ENCODE results near the gene COL20A1.

The COL20A1 gene

GRCh38 chr20:63306673-63307537 lies 13.9 kb downstream of the COL20A1 start:
- no peak for DNase-seq (ENCODE audit: low read depth in 2 of 3, low spot score in 2 of 3)

- DNase-seq (ENCODE audit: low read depth in 2 of 3, low spot score in 2 of 3): no peak
Measured at GRCh38 chr20:63307538-63308217, 14.7 kb downstream of the COL20A1 start.

DNA sequence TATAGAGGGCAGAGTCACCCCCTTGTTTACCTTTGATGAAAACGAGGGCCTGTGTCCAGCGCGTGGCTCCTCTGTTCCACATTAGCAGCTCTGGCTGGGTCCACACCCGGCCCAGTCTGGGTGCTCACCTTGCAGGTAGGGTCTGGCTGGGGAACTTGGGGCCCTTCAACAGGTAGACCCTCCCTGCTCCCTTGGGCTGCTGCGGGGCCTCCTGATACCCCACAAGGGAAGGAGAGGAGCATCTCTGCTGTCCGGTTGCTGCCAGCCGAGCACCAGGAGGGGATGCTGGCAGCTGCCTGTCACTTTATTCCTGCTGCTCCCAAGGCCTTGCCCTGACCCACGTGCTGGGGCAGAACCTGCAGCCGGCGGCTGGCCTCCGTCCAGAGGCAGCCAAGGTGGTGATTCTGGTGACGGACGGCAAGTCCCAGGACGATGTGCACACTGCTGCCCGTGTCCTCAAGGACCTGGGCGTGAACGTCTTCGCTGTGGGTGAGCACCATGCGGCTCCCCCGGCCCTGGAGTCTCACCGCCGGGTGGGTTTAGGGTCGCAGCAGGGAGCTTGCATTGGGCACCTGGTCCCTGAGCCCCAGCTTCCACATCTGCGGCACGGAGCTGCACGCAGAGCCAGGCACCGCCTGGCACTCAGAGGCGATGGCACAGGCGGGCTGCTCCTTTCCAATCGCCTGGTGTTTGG lies 15.4 kb downstream of the COL20A1 start:
- DNase-seq (ENCODE audit: low read depth in 2 of 3, low spot score in 2 of 3): no peak

GRCh38 chr20:63309261-63310071 lies 16.5 kb downstream of the COL20A1 start:
- DNase-seq (ENCODE audit: low read depth in 2 of 3, low spot score in 2 of 3): peak in 1 of 3 experiments; percentile 14

- no peak for DNase-seq (ENCODE audit: low read depth in 2 of 3, low spot score in 2 of 3)
Measured at GRCh38 chr20:63310265-63310991, 17.4 kb downstream of the COL20A1 start.

DNA sequence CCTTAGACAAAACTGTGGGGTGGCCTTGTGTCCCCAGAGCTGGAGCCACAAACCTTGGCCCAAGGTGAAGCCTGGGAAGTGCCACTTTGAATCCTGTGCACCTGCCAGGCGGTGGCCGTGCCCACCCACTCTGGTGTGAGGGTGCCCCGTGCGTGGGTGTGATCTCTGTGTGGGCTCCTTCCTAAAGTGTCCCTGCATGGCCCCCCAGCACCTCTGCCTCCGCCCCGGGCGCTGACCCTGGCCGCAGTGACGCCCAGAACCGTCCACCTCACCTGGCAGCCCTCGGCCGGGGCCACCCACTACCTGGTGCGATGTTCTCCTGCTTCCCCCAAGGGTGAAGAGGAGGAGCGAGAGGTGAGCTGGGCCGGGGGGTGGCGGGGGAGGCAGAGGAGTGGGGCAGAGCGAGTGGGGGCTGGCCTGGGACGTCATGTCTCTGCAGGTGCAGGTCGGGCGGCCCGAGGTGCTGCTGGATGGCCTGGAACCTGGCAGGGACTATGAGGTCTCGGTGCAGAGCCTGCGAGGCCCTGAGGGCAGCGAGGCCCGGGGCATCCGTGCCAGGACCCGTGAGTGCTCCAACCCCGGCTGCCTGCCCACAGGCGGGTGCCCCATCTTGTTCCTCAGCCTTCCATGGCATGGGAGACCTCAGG lies 18.3 kb downstream of the COL20A1 start:
- no peak for DNase-seq (ENCODE audit: low read depth in 2 of 3, low spot score in 2 of 3)

DNA sequence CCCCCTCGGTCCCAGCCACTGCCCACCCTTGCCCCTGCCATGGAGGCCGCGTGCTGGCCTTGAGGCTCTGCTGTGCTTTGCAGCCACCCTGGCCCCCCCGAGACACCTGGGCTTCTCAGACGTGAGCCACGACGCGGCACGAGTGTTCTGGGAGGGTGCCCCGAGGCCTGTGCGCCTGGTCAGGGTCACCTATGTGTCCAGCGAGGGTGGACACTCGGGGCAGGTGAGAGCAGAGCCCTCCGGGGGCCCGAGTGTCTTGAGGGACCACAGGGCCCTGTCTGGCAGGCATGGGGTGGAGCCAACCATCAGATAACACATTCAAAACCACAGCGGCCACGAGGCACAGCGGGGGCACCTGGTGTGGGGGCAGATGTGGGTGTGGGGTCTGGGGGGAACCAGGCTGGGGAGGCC lies 18.9 kb downstream of the COL20A1 start:
- DNase-seq (ENCODE audit: low read depth in 2 of 3, low spot score in 2 of 3): no peak

DNA sequence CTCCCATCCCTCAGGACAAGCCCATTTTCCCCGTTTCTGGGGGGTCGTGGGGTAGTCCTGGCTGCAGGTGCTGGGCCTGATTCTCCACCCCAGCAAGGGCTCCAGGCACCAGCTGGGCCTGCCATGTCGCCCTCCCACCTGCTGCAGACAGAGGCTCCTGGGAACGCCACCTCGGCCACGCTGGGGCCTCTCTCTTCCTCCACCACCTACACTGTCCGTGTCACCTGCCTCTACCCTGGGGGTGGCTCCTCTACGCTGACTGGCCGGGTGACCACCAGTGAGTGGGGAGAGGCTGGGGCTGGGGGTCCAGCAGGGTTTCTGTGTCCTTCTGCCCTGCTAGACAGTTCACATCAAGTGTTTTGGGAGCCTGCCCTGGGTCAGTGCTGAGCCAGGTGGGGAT lies 19.3 kb downstream of the COL20A1 start:
- DNase-seq (ENCODE audit: low read depth in 2 of 3, low spot score in 2 of 3): no peak

- DNase-seq (ENCODE audit: low read depth in 2 of 3, low spot score in 2 of 3): no peak
Measured at GRCh38 chr20:63312690-63313348, 19.8 kb downstream of the COL20A1 start.

DNA sequence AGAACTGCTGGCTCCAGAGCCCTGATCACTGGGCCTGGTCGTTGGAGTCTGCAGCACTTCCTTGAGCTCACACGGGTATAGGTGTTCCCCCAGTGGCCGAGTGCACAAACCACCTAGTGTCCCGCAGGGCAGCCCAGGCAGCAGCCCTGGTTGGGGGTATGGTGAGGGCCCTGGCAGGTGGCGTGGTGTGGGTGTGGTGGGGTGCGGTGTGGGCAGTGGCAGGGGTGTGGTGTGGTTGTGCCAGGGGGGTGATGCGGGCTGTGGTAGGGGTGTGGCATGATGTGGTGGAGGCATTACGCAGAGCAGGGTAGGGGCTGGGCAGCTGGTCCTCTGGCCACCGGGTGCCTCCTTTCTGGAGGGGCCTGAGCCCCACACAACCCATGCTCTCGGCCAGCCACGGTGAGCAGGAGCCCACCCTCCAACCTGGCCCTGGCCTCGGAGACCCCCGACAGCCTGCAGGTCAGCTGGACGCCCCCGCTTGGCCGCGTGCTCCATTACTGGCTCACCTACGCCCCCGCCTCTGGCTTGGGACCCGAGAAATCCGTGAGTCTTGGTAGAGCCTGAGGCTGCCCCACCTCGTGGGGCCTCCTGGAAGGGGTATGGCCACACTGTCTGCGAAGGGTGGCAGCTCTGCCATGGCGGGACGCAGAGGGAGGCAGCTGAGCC lies 20.5 kb downstream of the COL20A1 start:
- no peak for DNase-seq (ENCODE audit: low read depth in 2 of 3, low spot score in 2 of 3)

- DNase-seq (ENCODE audit: low read depth in 2 of 3, low spot score in 2 of 3): no peak
Measured at GRCh38 chr20:63314015-63314471, 21.1 kb downstream of the COL20A1 start.

DNA sequence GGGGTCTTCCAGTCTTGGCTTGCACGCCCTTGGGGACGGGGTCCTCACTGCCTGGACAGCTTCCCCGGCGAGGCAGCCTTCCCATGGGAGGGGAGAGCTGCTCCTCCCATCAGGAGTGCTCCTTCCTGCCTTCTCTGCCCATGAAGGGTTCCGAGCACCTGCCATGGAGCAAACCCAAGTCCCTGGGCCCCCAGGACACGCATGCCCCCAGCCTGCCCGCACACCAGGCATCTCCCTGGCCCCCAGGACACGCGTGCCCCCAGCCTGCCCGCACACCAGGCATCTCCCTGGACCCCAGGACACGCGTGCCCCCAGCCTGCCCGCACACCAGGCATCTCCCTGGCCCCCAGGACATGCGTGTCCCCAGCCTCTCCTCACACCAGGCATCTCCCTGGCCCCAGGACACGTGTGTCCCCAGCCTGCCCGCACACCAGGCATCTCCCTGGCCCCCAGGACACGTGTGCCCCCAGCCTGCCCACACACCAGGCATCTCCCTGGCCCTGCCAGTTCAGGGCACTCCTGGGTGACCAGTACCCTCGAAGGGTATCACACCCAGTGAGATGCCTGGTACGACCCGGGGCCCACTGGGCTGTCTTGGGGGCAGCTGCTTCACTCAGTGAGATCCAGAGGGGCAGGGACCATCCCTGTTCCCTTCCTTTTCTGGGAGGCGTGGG lies 21.7 kb downstream of the COL20A1 start:
- DNase-seq (ENCODE audit: low read depth in 2 of 3, low spot score in 2 of 3): no peak

DNA sequence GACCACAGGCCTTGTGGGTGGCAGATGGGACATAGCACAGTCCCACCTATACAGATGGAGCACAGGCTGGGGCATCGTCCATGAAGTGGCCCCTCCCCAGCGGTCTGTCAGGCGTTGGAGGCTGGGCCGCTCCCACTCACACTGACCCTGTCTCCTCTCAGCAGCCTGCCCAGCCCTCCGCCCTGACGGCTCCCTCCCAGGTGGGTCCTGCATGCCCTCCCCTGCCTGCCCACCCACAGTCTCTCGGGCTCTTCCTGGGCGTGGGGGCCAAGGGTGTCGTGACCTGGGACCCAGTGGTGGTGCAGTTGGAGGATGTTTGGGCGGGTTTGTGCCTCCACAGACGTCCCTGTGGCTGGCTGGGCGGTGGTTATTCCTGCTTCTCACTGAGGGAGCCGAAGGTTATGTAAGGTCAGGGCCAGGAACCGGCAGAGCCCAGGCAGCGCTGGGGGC lies 22.3 kb downstream of the COL20A1 start:
- no peak for DNase-seq (ENCODE audit: low read depth in 2 of 3, low spot score in 2 of 3)

DNA sequence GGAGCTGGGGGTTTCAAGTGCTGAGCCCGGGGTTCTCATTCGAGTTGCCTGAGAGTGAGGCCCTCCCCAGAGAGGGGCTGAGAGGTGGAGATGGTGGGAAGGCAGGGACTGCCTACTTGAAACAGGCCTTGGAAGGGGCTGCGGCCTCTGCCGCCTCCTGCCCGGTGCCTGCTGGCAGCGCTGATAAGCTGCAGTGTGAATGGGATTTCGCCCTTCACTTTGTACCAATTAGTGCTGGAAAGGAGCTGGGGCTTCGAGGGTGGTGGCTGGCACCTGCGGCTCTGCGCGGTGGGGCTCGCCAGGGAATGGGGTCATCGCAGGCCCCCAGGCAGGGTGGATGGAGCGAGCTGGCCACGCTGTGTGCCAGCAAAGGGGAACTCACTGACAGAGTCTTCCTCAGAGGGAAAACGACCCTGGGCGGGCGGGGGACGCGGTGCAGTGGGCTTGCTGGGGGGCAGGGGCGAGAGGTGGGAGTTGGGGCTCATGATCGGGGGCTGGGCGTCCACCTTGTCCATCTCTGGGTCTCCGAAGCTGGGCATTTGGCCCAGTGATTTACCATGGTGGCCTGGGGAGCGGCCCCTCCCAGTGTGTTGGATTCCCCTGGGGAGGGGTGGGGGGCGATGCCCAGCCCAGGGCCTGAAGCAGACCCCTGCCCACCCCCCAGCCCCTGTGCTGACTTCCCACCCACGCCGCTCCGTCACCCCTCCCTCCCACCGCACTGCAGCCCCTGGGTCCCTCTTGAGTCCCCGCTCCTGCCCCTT lies 22.9 kb downstream of the COL20A1 start:
- no peak for DNase-seq (ENCODE audit: low read depth in 2 of 3, low spot score in 2 of 3)

DNA sequence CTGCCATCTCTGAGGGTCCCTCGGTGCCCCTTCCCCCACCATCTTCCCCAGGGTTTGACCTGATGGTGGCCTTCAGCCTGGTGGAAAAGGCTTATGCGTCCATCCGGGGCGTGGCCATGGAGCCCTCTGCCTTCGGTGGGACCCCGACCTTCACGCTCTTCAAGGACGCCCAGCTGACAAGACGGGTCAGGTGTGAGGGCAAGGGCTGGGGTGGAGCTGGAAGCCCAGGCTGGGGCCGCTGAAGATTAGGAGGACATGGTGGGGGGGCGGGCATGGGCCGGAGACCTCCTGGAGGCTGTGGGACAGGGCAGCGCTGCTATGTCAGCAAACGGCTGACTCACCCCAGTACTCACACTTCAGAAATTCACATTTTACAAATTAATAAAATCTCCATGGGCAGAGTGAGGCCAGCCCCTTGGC lies 23.5 kb downstream of the COL20A1 start:
- DNase-seq (ENCODE audit: low read depth in 2 of 3, low spot score in 2 of 3): no peak

- no peak for DNase-seq (ENCODE audit: low read depth in 2 of 3, low spot score in 2 of 3)
Measured at GRCh38 chr20:63317061-63317460, 24.1 kb downstream of the COL20A1 start.

DNA sequence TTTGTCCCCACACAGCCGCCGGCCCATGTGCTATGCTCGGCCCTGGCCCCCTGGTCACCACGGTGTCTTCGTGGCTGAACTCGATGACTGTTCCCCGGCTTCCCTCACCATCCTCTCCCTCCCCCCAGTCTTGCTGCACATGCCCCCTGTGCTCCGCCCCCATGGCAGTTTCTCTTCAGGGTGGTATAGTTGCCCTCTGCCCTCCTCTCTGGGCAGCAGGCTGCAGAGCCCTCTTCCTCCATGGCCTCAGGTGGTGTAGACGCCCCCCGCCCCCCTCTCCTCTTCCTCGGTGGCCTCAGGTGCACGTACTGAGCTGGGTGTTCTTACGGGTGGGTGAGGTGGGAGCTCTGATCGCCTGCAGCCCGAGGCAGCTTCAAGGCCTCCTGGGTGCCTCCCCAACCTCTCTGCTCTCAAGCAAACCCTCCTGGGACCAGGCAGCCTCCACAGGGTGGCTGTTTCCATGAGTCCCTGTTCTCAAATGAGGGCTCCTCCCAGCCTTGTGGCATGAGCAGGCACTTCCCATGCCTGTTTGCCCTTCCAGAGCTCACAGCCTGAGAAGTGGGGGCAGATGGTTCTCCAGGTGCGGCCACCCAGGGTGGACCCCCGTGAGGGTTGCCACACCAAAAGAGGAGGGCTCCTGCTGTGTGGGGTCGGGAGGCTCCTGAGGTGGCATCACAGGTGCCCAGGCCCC lies 24.8 kb downstream of the COL20A1 start:
- DNase-seq (ENCODE audit: low read depth in 2 of 3, low spot score in 2 of 3): no peak

Data from activated CD8-positive, alpha-beta memory T cell treated with anti-CD3 and anti-CD28 coated beads for 48 hours (primary cell).